ENCODE measurements around the gene PTAFR.

PTAFR gene

GRCh38 chr1:28196330-28196729 is 19.8 kb upstream of the PTAFR start:
- H3K27me3 ChIP-seq (ENCODE audit: insufficient read depth, low read depth): no peaks in the 10 kb centered on the region
- H3K9ac ChIP-seq: no peak overlapping the region
- no peaks in the 10 kb centered on the region for H3K79me2 ChIP-seq (ENCODE audit: insufficient read depth, low read depth)
- H2AFZ ChIP-seq (ENCODE audit: low read depth): no peak overlapping the region
- TF ChIP-seq CTCF (conservative IDR thresholded peaks at IDR 0.05; ENCODE audit: low read depth, low read length): no peak
- H4K20me1 ChIP-seq (ENCODE audit: insufficient read depth): no peaks in the 10 kb centered on the region
- no peak overlapping the region for H3K4me3 ChIP-seq (IDR thresholded peaks at IDR 0.05; ENCODE audit: insufficient read depth, low read depth, low read length)
- no peak overlapping the region for H3K27ac ChIP-seq
- H3K36me3 ChIP-seq (ENCODE audit: insufficient read depth): peaks cover 5% of the 10 kb centered on the region; the same call in 1 of the 2 replicates
- no peak overlapping the region for H3K4me2 ChIP-seq
- H3K4me1 ChIP-seq (ENCODE audit: low read depth, poor library complexity, severe bottlenecking): peaks cover 12% of the 10 kb centered on the region

DNA sequence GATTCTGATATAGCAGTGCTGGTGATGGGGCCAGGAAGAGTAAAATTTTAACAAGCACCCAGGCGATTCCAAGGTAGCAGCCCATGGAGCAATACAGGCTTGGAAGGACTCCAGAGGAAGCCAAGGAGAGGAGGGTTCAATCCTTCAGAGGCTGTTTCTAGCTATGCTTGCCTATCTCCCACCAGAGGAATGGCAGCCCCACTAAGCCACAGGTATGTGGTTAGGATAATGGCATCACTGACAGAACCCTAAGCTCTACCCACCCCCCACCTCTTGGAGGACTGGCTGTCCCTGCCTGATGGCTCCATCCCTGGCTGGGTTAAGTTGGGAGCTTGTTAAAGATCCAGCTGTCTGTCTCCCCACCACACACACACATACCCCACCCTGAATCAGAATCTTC is 19.3 kb upstream of the PTAFR start:
- Histone ChIP-seq H2AFZ (ENCODE audit: low read depth) (no peak overlapping the region), H3K79me2 (ENCODE audit: insufficient read depth, low read depth) (no peaks in the 10 kb centered on the region), H3K36me3 (ENCODE audit: insufficient read depth) (no peaks in the 10 kb centered on the region), H3K27ac (no peak overlapping the region), H4K20me1 (ENCODE audit: insufficient read depth) (no peaks in the 10 kb centered on the region), H3K27me3 (ENCODE audit: insufficient read depth, low read depth) (no peaks in the 10 kb centered on the region), H3K4me1 (ENCODE audit: low read depth, poor library complexity, severe bottlenecking) (peaks cover 12% of the 10 kb centered on the region), H3K4me2 (no peak overlapping the region), H3K9ac (no peak overlapping the region), H3K4me3 (IDR thresholded peaks at IDR 0.05; ENCODE audit: insufficient read depth, low read depth, low read length) (no peak overlapping the region)
- TF ChIP-seq CTCF (conservative IDR thresholded peaks at IDR 0.05; ENCODE audit: low read depth, low read length): no peak

DNA sequence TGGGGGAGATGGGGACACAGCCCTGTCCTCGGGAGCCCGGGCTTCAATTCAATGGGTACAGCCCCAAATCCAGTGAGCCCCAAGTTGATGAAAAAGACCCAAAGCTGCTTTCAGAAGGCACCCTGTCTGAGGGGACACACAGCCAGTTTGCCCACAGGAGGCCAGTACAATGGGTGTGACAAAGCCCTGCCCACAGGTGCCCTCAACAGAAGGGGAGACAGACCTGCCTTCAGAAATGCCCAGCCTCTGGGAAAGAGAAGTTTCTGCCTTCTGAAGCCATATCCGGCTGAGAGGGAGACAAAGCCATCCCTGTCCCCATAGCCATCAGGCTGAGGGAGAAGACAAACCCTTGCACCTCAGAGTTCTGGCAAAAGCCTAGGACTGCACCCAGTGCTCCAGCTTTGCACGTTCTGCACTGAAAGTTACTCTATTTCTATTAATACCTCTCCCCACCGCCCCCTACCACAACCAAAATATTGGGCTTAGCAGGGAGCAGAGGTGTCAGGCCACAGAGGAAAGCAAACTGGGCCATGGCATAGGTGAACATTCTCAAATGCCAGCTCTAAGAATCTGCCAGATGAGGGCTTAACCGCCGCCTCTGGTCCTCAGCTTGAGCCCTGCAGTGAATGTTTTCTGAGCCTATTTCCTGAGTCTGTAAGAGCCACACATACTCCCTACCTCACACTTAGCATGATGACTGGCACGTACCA is 18.0 kb upstream of the PTAFR start:
- Histone ChIP-seq H3K9ac (no peak overlapping the region), H3K27me3 (ENCODE audit: insufficient read depth, low read depth) (no peaks in the 10 kb centered on the region), H3K4me1 (ENCODE audit: low read depth, poor library complexity, severe bottlenecking) (peaks cover 4% of the 10 kb centered on the region), H2AFZ (ENCODE audit: low read depth) (no peak overlapping the region), H3K79me2 (ENCODE audit: insufficient read depth, low read depth) (no peaks in the 10 kb centered on the region), H3K4me2 (no peak overlapping the region), H3K36me3 (ENCODE audit: insufficient read depth) (no peaks in the 10 kb centered on the region), H3K4me3 (IDR thresholded peaks at IDR 0.05; ENCODE audit: insufficient read depth, low read depth, low read length) (no peak overlapping the region), H3K27ac (no peak overlapping the region), H4K20me1 (ENCODE audit: insufficient read depth) (no peaks in the 10 kb centered on the region)
- no peak for TF ChIP-seq CTCF (conservative IDR thresholded peaks at IDR 0.05; ENCODE audit: low read depth, low read length)

GRCh38 chr1:28193701-28194161 is 17.2 kb upstream of the PTAFR start:
- H3K4me3 ChIP-seq (IDR thresholded peaks at IDR 0.05; ENCODE audit: insufficient read depth, low read depth, low read length): no peak overlapping the region
- H3K27me3 ChIP-seq (ENCODE audit: insufficient read depth, low read depth): no peaks in the 10 kb centered on the region
- no peak overlapping the region for H3K9ac ChIP-seq
- no peak overlapping the region for H3K4me2 ChIP-seq
- H3K79me2 ChIP-seq (ENCODE audit: insufficient read depth, low read depth): no peaks in the 10 kb centered on the region
- peaks cover 4% of the 10 kb centered on the region for H3K4me1 ChIP-seq (ENCODE audit: low read depth, poor library complexity, severe bottlenecking)
- TF ChIP-seq CTCF (conservative IDR thresholded peaks at IDR 0.05; ENCODE audit: low read depth, low read length): no peak
- no peaks in the 10 kb centered on the region for H4K20me1 ChIP-seq (ENCODE audit: insufficient read depth)
- no peak overlapping the region for H3K27ac ChIP-seq
- H2AFZ ChIP-seq (ENCODE audit: low read depth): no peak overlapping the region
- H3K36me3 ChIP-seq (ENCODE audit: insufficient read depth): no peaks in the 10 kb centered on the region
